Colonic mucosa (tissue), 4 donors: ENCODE measurements around the gene TTC12. TPM values are rescaled to one million over a fixed set of nuclear protein-coding genes. Genes with fewer than 3 reads are reported as not detected.

Source experiments
- DNase-seq: peaks from one replicate; pipeline ENCODE4 v3.0.0-alpha.2; 2020
- H3K27ac ChIP-seq: fragments of 200-600 bp; one replicate; pipeline ENCODE4 v1.8.0; 2021
- H3K27me3 ChIP-seq: fragments of 200-600 bp; one replicate; pipeline ENCODE4 v1.8.0; 2021
- H3K36me3 ChIP-seq: fragments of 200-600 bp; one replicate; pipeline ENCODE4 v1.8.0; 2021
- H3K4me1 ChIP-seq: fragments of 200-600 bp; one replicate; pipeline ENCODE4 v1.8.0; 2021; ENCODE audit warnings: mild to moderate bottlenecking
- H3K4me3 ChIP-seq: fragments of 200-600 bp; one replicate; pipeline ENCODE4 v1.8.0; 2021
- H3K9ac ChIP-seq, 2 donors: one replicate each; pipeline ENCODE4 v1.7.0; 2013; ENCODE audit warnings: control low read depth in 2 of 2, low read depth in 2 of 2, low read length in 2 of 2
- H3K9me3 ChIP-seq: fragments of 200-600 bp; one replicate; pipeline ENCODE4 v1.8.0; 2021
- CTCF ChIP-seq: fragments of 200-600 bp; IDR thresholded peaks from one replicate; pipeline ENCODE4 v1.8.0; 2022; ENCODE audit warnings: antibody characterized with exemption, mild to moderate bottlenecking
- intact Hi-C: fragments of 100-400 bp; cut with DNase I; formaldehyde crosslinking; loops from one replicate; pipeline ENCODE4 v1.14.1; 2022
- total RNA-seq, 2 donors: library from RNA; stranded (reverse); fragmentation: NEBNext Ultra II Directional in 1 of 2; extraction: Animal tissue kit (Norgen Biotek cat#: 25700) in 1 of 2; gene quantifications; one replicate each; pipeline ENCODE4 v1.2.1, GENCODE V29; 2021
- donor health status: healthy.
- donor health status: DM: no; HTN: no; CAD: no.
- donor health status: DM: no; HTN: no; CAD: no.

TTC12 gene
- total RNA-seq, 2 donors from 2014 or later: 11.1 to 21.3 TPM

GRCh38 chr11:113408206-113408605 lies 93.8 kb downstream of the TTC12 start:
- Histone ChIP-seq H3K9me3 (no peaks in the 10 kb centered on the region), H3K36me3 (no peaks in the 10 kb centered on the region), H3K27ac (no peak overlapping the region), H3K9ac (no peak overlapping the region), H3K27me3 (no peaks in the 10 kb centered on the region), H3K4me1 (no peaks in the 10 kb centered on the region), H3K4me3 (no peak overlapping the region)
- no peak for DNase-seq
- TF ChIP-seq CTCF: no peak
- intact Hi-C loops: no loop called here

GRCh38 chr11:113408887-113409286 lies 94.5 kb downstream of the TTC12 start:
- TF ChIP-seq CTCF: no peak
- Histone ChIP-seq H3K4me3 (no peak overlapping the region), H3K9me3 (no peaks in the 10 kb centered on the region), H3K4me1 (no peaks in the 10 kb centered on the region), H3K36me3 (no peaks in the 10 kb centered on the region), H3K27ac (no peak overlapping the region), H3K27me3 (no peaks in the 10 kb centered on the region), H3K9ac (no peak overlapping the region)
- no peak for DNase-seq
- intact Hi-C loops: no loop called here

GRCh38 chr11:113409526-113409925 lies 95.1 kb downstream of the TTC12 start:
- Histone ChIP-seq H3K4me1 (no peaks in the 10 kb centered on the region), H3K4me3 (no peak overlapping the region), H3K27me3 (no peaks in the 10 kb centered on the region), H3K27ac (no peak overlapping the region), H3K9ac (no peak overlapping the region), H3K36me3 (no peaks in the 10 kb centered on the region), H3K9me3 (no peaks in the 10 kb centered on the region)
- DNase-seq: no peak
- TF ChIP-seq CTCF: no peak
- intact Hi-C loops: no loop called here

- Histone ChIP-seq H3K4me3 (no peak overlapping the region), H3K27ac (no peak overlapping the region), H3K4me1 (no peaks in the 10 kb centered on the region), H3K27me3 (no peaks in the 10 kb centered on the region), H3K36me3 (no peaks in the 10 kb centered on the region), H3K9ac (no peak overlapping the region), H3K9me3 (no peaks in the 10 kb centered on the region)
- intact Hi-C loops: no loop called here
- DNase-seq: no peak
- TF ChIP-seq CTCF: no peak
These were observed 96.2 kb downstream of the TTC12 start for GRCh38 chr11:113410414-113411135.

GRCh38 chr11:113411536-113411935 lies 97.2 kb downstream of the TTC12 start:
- TF ChIP-seq CTCF: no peak
- no peaks in the 10 kb centered on the region for H3K36me3 ChIP-seq
- intact Hi-C loops: no loop called here
- no peaks in the 10 kb centered on the region for H3K27me3 ChIP-seq
- H3K4me3 ChIP-seq: no peak overlapping the region
- no peaks in the 10 kb centered on the region for H3K9me3 ChIP-seq
- no peaks in the 10 kb centered on the region for H3K4me1 ChIP-seq
- no peak for DNase-seq
- no peak overlapping the region for H3K27ac ChIP-seq
- no peak overlapping the region for H3K9ac ChIP-seq
